Thymus (tissue), 11 donors: ENCODE data around the gene SRBD1. TPM values are rescaled to one million over a fixed set of nuclear protein-coding genes. Genes with fewer than 3 reads are reported as not detected.
A peak's percentile ranks its signal among the peaks of the same experiment; 100 is the strongest.

Experiments
- DNase-seq, 9 donors: peaks; one replicate each; pipeline ENCODE4 v3.0.0-alpha.2; 2013; ENCODE audit warnings: low spot score in 9 of 9, low read depth in 6 of 9, missing footprints in 1 of 9
- H3K27ac ChIP-seq, 2 donors: one replicate each; pipeline ENCODE4 v1.5.1; 2013; ENCODE audit warnings: control low read depth in 1 of 2, low read depth in 1 of 2, low read length in 1 of 2, mild to moderate bottlenecking in 1 of 2, moderate library complexity in 1 of 2
- H3K27me3 ChIP-seq, 2 donors: one replicate each; pipeline ENCODE4 v1.5.1; 2013; ENCODE audit warnings: low read length in 1 of 2; ENCODE audit not compliant: control insufficient read depth in 2 of 2, insufficient read depth in 1 of 2
- H3K36me3 ChIP-seq, 2 donors: one replicate each; pipeline ENCODE4 v1.5.1; 2013; ENCODE audit warnings: low read length in 1 of 2, mild to moderate bottlenecking in 1 of 2, moderate library complexity in 1 of 2; ENCODE audit not compliant: control insufficient read depth in 2 of 2, insufficient read depth in 2 of 2
- H3K4me1 ChIP-seq, 2 donors: one replicate each; pipeline ENCODE4 v1.5.1; 2013; ENCODE audit warnings: low read length in 2 of 2; ENCODE audit not compliant: control insufficient read depth in 2 of 2, insufficient read depth in 2 of 2
- H3K4me3 ChIP-seq, 2 donors: one replicate each; pipeline ENCODE4 v1.5.1; 2013; ENCODE audit warnings: low read length in 2 of 2, control low read depth in 1 of 2, mild to moderate bottlenecking in 1 of 2
- H3K9me3 ChIP-seq, 2 donors: one replicate each; pipeline ENCODE4 v1.5.1; 2013; ENCODE audit warnings: low read length in 1 of 2, mild to moderate bottlenecking in 1 of 2; ENCODE audit not compliant: control insufficient read depth in 2 of 2, insufficient read depth in 1 of 2
- WGBS: extraction: QIAGEN DNeasy Blood & Tissue Kit; methylation state at CpG from one replicate; pipeline ENCODE4 v1.1.7; 2013; 5-methylcytosine and 5-hydroxymethylcytosine counted together
- polyA plus RNA-seq: library from polyadenylated mRNA; stranded (reverse); fragments of 200-250 nt; gene quantifications from one replicate; pipeline ENCODE4 v1.2.3, GENCODE V29; 2013
- total RNA-seq: library from RNA; stranded (reverse); fragments of 120-200 nt; gene quantifications from one replicate; pipeline ENCODE4 v1.2.4, GENCODE V29; 2013
- donor health status: healthy.

The SRBD1 gene
- total and polyA plus RNA-seq, 2 donors: 11.0 to 22.4 TPM

DNA sequence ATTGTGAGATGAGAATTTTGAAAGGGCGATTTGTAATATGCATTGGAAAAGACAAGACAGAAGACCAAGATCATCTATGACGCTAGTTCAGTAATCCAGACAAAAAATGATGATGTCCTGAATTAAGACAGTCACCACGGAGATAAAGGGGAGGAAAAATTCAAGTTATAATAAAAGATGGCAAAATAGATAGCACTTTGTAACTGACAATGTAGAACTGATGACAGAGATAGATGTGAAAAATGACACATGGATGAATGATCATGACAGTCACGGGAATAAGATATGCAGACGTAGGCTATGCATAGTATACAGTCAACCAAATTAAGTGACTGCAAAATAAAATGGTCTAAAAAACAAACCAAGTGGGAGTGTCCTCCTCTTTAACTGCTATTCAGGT lies 59.2 kb downstream of the SRBD1 start:
- DNase-seq: no peak
- Histone ChIP-seq H3K9me3 (no peaks in the 10 kb centered on the region), H3K4me1 (no peaks in the 10 kb centered on the region), H3K4me3 (no peak overlapping the region), H3K27ac (no peak overlapping the region), H3K36me3 (peaks cover 0 to 5% of the 10 kb centered on the region in 2 donors), H3K27me3 (no peaks in the 10 kb centered on the region)
- WGBS: 98% methylated on average over 5 of the region's 5 CpGs

DNA sequence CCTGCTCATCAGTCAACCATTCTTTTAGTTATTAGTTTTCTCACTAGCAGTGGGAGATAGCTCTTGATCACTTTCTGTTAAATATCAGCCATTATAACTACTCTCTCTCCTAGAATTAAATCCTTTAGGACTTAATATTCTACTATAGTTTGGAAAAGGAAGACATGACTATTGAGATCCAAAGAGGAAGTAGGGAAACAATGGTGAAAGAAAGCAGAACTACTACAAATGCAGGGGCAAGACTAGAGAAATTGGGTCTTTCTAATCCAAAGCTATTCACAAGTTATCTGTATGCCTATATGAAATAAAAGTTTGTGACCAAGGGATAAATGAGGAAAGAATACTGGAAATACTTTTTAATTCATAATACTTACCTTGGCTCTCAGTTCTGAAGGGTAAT lies 65.1 kb downstream of the SRBD1 start:
- peaks cover 19 to 34% of the 10 kb centered on the region in 2 donors for H3K36me3 ChIP-seq

DNA sequence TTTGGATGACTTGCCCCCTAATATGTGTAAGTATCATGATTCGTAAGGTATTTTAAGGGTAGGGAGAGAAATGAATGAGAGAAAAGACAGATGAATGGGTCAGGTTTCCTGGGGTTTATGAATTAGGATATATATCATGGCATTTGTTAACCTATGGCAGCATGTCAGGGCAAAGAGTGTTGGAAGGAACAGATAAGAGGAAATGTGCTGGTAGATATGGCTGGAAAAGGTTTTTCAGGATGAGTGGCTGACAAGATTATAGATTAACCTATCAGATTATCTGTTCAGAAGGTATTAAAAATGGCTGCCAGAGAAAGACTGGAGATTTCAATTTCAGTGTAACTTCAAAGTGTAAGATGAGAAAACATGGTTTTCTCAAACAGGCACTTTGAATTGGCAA lies 67.8 kb downstream of the SRBD1 start:
- H3K36me3 ChIP-seq: peaks cover 22 to 34% of the 10 kb centered on the region in 2 donors

More for the DNA sequence above, 65.1 kb downstream of the SRBD1 start:
- no peaks in the 10 kb centered on the region for H3K27me3 ChIP-seq
- no peak for DNase-seq
- H3K4me1 ChIP-seq: no peaks in the 10 kb centered on the region
- H3K27ac ChIP-seq: no peak overlapping the region
- peaks cover 10 to 15% of the 10 kb centered on the region in 2 donors for H3K9me3 ChIP-seq
- no peak overlapping the region for H3K4me3 ChIP-seq

GRCh38 chr2:45542013-45542412 lies 69.1 kb downstream of the SRBD1 start:
- H3K36me3 ChIP-seq: peaks cover 22 to 34% of the 10 kb centered on the region in 2 donors
- H3K9me3 ChIP-seq: peaks cover 11 to 19% of the 10 kb centered on the region in 2 donors
- 97% methylated on average over 6 of the region's 6 CpGs for WGBS
- no peak for DNase-seq
- no peaks in the 10 kb centered on the region for H3K27me3 ChIP-seq
- H3K27ac ChIP-seq: no peak overlapping the region
- H3K4me3 ChIP-seq: no peak overlapping the region
- H3K4me1 ChIP-seq: no peaks in the 10 kb centered on the region

More for the DNA sequence above, 67.8 kb downstream of the SRBD1 start:
- Histone ChIP-seq H3K4me1 (no peaks in the 10 kb centered on the region), H3K4me3 (no peak overlapping the region), H3K9me3 (peaks cover 11 to 19% of the 10 kb centered on the region in 2 donors), H3K27me3 (no peaks in the 10 kb centered on the region), H3K27ac (no peak overlapping the region)
- no peak for DNase-seq
- WGBS: 100% methylated on average over 1 of the region's 1 CpG

GRCh38 chr2:45541450-45541849 lies 69.6 kb downstream of the SRBD1 start:
- Histone ChIP-seq H3K4me3 (no peak overlapping the region), H3K27ac (no peak overlapping the region), H3K4me1 (no peaks in the 10 kb centered on the region), H3K9me3 (peaks cover 11 to 19% of the 10 kb centered on the region in 2 donors), H3K36me3 (peaks cover 22 to 30% of the 10 kb centered on the region in 2 donors), H3K27me3 (no peaks in the 10 kb centered on the region)
- 99% methylated on average over 2 of the region's 2 CpGs for WGBS
- DNase-seq: peak in 1 of 9 donors; percentile 1

DNA sequence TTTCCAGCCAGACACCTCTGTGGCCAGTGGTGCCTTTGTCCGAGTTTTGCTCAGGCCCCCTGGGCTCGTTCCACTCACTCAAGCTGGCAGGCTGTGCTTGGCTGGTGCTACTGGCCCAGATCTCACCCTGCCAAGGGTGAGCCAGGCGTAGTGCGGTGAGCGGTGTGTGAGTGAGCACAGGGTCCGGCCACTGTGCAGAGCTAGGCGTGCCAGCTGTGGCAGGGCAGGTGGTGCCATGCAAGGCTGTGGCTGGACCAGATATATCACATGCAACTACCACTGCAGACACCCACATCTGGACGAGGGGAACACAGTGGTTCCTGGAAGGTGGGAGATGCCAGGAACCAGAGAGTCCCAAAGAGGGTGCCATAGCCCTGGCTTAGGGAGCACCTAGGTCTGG lies 70.1 kb downstream of the SRBD1 start:
- no peak for DNase-seq

DNA sequence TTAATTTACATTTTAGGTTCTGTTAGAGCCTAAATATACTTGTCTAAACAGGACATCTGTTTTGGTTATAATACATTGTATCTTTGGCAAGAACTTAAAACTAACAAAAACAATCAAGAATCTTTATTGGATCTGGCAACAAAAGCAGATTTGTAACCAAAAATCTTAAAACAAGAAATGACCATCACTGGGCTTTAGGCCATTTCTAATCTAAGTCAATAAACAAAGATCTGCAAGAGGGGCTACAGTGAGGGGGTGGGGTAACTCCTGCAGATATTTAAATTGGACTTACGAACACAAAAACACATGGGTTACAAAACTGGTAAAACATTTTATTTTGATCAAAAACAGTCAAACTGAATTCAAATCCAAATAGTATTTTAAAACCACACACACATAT lies 77.3 kb downstream of the SRBD1 start:
- Histone ChIP-seq H3K27me3 (no peaks in the 10 kb centered on the region), H3K36me3 (no peaks in the 10 kb centered on the region), H3K4me1 (no peaks in the 10 kb centered on the region), H3K27ac (no peak overlapping the region), H3K4me3 (no peak overlapping the region), H3K9me3 (no peaks in the 10 kb centered on the region)
- 100% methylated on average over 1 of the region's 1 CpG for WGBS
- DNase-seq: no peak

More for the DNA sequence above, 70.1 kb downstream of the SRBD1 start:
- Histone ChIP-seq H3K36me3 (peaks cover 22 to 28% of the 10 kb centered on the region in 2 donors), H3K27me3 (no peaks in the 10 kb centered on the region), H3K9me3 (peaks cover 11 to 19% of the 10 kb centered on the region in 2 donors), H3K27ac (no peak overlapping the region), H3K4me1 (no peaks in the 10 kb centered on the region), H3K4me3 (no peak overlapping the region)
- 98% methylated on average over 8 of the region's 8 CpGs for WGBS

DNA sequence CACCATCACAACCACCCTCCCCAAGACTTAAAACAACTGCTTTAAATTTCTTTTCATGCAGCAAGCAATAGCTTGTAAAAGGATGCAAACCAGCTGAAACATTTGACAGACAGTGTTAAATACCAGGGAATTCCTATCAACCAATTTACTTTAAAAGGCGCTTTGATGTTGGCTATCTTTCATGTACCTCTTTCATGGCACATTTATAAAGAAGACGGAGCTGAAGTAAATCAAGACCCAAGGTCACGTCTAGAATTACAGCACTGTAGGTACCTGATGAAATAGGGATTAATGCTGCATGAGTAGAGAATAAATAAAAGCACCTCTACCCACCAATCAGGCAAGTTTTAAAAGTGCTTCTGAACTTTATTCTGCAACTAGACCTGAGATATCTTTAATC lies 78.9 kb downstream of the SRBD1 start:
- H3K4me1 ChIP-seq: no peaks in the 10 kb centered on the region
- H3K9me3 ChIP-seq: no peaks in the 10 kb centered on the region
- H3K27ac ChIP-seq: no peak overlapping the region
- H3K36me3 ChIP-seq: peaks cover 0 to 2% of the 10 kb centered on the region in 2 donors
- 94% methylated on average over 3 of the region's 3 CpGs for WGBS
- no peaks in the 10 kb centered on the region for H3K27me3 ChIP-seq
- peak in 1 of 9 donors; percentile 2 for DNase-seq
- no peak overlapping the region for H3K4me3 ChIP-seq

DNA sequence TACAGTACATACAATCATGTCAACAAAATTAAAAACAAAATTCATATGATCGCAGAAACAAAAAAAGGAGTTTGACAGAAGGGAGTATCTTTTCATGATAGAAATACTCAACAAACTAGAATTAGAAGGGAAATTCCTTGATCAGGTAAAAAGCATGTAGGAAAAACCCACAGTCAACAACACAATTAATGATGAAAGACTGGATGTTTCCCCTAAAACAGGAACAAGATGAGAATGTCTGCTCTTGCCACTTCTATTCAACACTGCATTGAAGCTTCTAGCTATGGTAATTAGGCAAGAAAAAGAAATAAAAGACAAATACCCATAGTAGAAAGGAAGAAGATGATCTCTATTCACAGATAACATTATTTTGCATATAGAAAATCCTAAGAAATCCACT lies 87.1 kb downstream of the SRBD1 start:
- Histone ChIP-seq H3K27ac (no peak overlapping the region), H3K36me3 (peaks cover 0 to 3% of the 10 kb centered on the region in 2 donors), H3K4me3 (no peak overlapping the region), H3K27me3 (no peaks in the 10 kb centered on the region), H3K4me1 (no peaks in the 10 kb centered on the region), H3K9me3 (no peaks in the 10 kb centered on the region)
- 99% methylated on average over 1 of the region's 1 CpG for WGBS
- no peak for DNase-seq

DNA sequence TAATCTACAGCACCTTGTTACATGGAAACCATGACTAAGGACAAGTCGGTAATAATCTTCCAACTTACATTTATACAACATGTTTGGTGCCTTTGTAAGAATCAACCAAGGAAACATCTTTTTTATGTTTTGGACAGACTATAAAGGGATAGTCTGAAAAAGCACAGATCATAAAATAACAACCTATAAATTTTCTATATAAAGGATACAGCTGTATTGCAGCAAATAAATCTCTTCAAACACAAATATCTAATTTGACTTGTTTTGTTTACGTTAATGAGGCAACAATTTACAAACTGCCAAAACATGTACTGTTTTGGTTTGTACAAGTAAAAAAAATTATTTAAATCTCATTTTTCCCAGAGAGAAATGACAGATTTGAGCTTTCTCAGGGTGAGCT lies 92.5 kb downstream of the SRBD1 start:
- DNase-seq: no peak
- 83% methylated on average over 2 of the region's 2 CpGs for WGBS
- Histone ChIP-seq H3K4me1 (no peaks in the 10 kb centered on the region), H3K9me3 (no peaks in the 10 kb centered on the region), H3K27ac (no peak overlapping the region), H3K27me3 (no peaks in the 10 kb centered on the region), H3K36me3 (no peaks in the 10 kb centered on the region), H3K4me3 (no peak overlapping the region)
